ENCODE data around the gene SEPTIN8. TPM values are rescaled to one million over a fixed set of nuclear protein-coding genes. Genes with fewer than 3 reads are reported as not detected.

SEPTIN8 gene
- total and polyA plus RNA-seq, 10 of the 15 experiments (the other 5 are each of a cell fraction or from before 2014, with no cell fraction given) = 6.1 to 96.1 (median 29.4) TPM

- Histone ChIP-seq H3K4me3 (no peak overlapping the region), H3K27me3 (replicated peaks in 1 of 2; ENCODE audit: control insufficient read depth in 2 of 2, insufficient read depth in 2 of 2, low read length in 1 of 2) (peaks cover 0 to 11% of the 10 kb centered on the region in 2 experiments; a peak in 2 of 4 replicates), H2AFZ (ENCODE audit: control insufficient read depth, low read depth, low read length) (no peak overlapping the region), H3K79me2 (ENCODE audit: control insufficient read depth, insufficient read depth, low read length) (no peaks in the 10 kb centered on the region), H3K27ac (ENCODE audit: control insufficient read depth, insufficient read depth) (no peak overlapping the region), H3K4me1 (ENCODE audit: control insufficient read depth, insufficient read depth, low read length) (no peaks in the 10 kb centered on the region; the same call in 1 of the 2 replicates), H3K4me2 (ENCODE audit: control insufficient read depth, insufficient read depth) (no peak overlapping the region), H3K9ac (ENCODE audit: control insufficient read depth, insufficient read depth, low read length) (no peak overlapping the region), H4K20me1 (ENCODE audit: control insufficient read depth, insufficient read depth) (no peaks in the 10 kb centered on the region), H3K9me3 (replicated peaks; ENCODE audit: control insufficient read depth, insufficient read depth, low read length) (no peaks in the 10 kb centered on the region; the same call in 2 of the 3 replicates), H3K36me3 (ENCODE audit: control insufficient read depth in 2 of 2, insufficient read depth in 2 of 2, low read length in 1 of 2) (no peaks in the 10 kb centered on the region)
- ChIA-PET CTCF (interaction anchor here (1.4 to 9.0 kb wide), 2 partner anchors 7 to 16 kb away, joined by 3 to 159 read pairs; no protein-coding TSS in a partner anchor), RAD21 (ENCODE audit: unreplicated experiment) (interaction anchor here (0.6 to 6.5 kb wide), 8 partner anchors 6 to 286 kb away, joined by 3 to 106 read pairs (median 4); partner anchors contain the start of gene KIF3A), POLR2A (no interaction called here), SMC1A (ENCODE audit: uncharacterized antibody, unreplicated experiment) (interaction anchor here (0.6 to 6.0 kb wide), 6 partner anchors 7 to 216 kb away, joined by 3 to 99 read pairs (median 4); partner anchors contain the start of gene CCNI2)
- BruUV-seq (replicated peaks) = no TSS peak
- ATAC-seq = no peak
- no peak for FAIRE-seq
- DNase-seq (ENCODE audit: low read depth, low spot score) = no peak
- WGBS (ENCODE audit: insufficient coverage, insufficient replicate concordance, low lambda C conversion rate, missing lambda C conversion rate) = 62% methylated on average over 18 of the region's 18 CpGs
- in situ Hi-C loops (cut with MboI) (no loop called here), intact Hi-C loops (cut with micrococcal nuclease; ENCODE audit: unreplicated experiment) (no loop called here)
- TF ChIP-seq YY1 (IDR thresholded peaks at IDR 0.05; ENCODE audit: low read depth, low read length) (no peak), PRDM15 (CRISPR knock-in tag; IDR thresholded peaks at IDR 0.05) (no peak), E4F1 (IDR thresholded peaks at IDR 0.05; ENCODE audit: borderline replicate concordance, partially characterized antibody) (no peak), TARDBP (IDR thresholded peaks at IDR 0.05; ENCODE audit: borderline replicate concordance) (no peak), CBX5 (IDR thresholded peaks at IDR 0.05; ENCODE audit: low read depth) (no peak), E2F8 (IDR thresholded peaks at IDR 0.05; ENCODE audit: low read depth, partially characterized antibody) (no peak), ZBTB33 (IDR thresholded peaks at IDR 0.05) (no peak), SPI1 (IDR thresholded peaks at IDR 0.05; ENCODE audit: borderline replicate concordance, insufficient read depth, low read depth, low read length) (no peak)
Observed at GRCh38 chr5:132812123-132812765, 35.2 kb upstream of the SEPTIN8 start.

All from GM12878 (cell line).